ENCODE data around the gene SPECC1L. TPM values are rescaled to one million over a fixed set of nuclear protein-coding genes. Genes with fewer than 3 reads are reported as not detected.

SPECC1L gene
- polyA plus RNA-seq, 4 donors: 44.2 to 51.1 (median 48.0) TPM

- DNase-seq (ENCODE audit: low read depth in 4 of 4, low spot score in 2 of 4): no peak
Observed at GRCh38 chr22:24424001-24424900, 153.6 kb downstream of the SPECC1L start.

- DNase-seq (ENCODE audit: low read depth in 4 of 4, low spot score in 2 of 4): no peak
Observed at GRCh38 chr22:24424901-24425775, 154.5 kb downstream of the SPECC1L start.

GRCh38 chr22:24426436-24426835 lies 155.8 kb downstream of the SPECC1L start:
- DNase-seq (ENCODE audit: low read depth in 4 of 4, low spot score in 2 of 4): no peak

GRCh38 chr22:24426851-24427499 lies 156.3 kb downstream of the SPECC1L start:
- DNase-seq (ENCODE audit: low read depth in 4 of 4, low spot score in 2 of 4): no peak

- no peak for DNase-seq (ENCODE audit: low read depth in 4 of 4, low spot score in 2 of 4)
Observed at GRCh38 chr22:24427500-24428164, 157.0 kb downstream of the SPECC1L start, which contains the start of gene ADORA2A. ADORA2A (plus strand) TSS chr22:24427599; CDS start chr22:24433405, 5,806 bp downstream.

GRCh38 chr22:24428751-24429410 lies 158.2 kb downstream of the SPECC1L start:
- no peak for DNase-seq (ENCODE audit: low read depth in 4 of 4, low spot score in 2 of 4)

GRCh38 chr22:24429411-24430365 lies 159.1 kb downstream of the SPECC1L start:
- DNase-seq (ENCODE audit: low read depth in 4 of 4, low spot score in 2 of 4): no peak

GRCh38 chr22:24430431-24431308 lies 160.0 kb downstream of the SPECC1L start:
- DNase-seq (ENCODE audit: low read depth in 4 of 4, low spot score in 2 of 4): no peak

- DNase-seq (ENCODE audit: low read depth in 4 of 4, low spot score in 2 of 4): no peak
Observed at GRCh38 chr22:24431309-24432034, 160.8 kb downstream of the SPECC1L start.

GRCh38 chr22:24432059-24432853 lies 161.6 kb downstream of the SPECC1L start:
- DNase-seq (ENCODE audit: low read depth in 4 of 4, low spot score in 2 of 4): no peak

GRCh38 chr22:24433001-24433827 lies 162.6 kb downstream of the SPECC1L start:
- DNase-seq (ENCODE audit: low read depth in 4 of 4, low spot score in 2 of 4): no peak

GRCh38 chr22:24433828-24434470 lies 163.3 kb downstream of the SPECC1L start:
- no peak for DNase-seq (ENCODE audit: low read depth in 4 of 4, low spot score in 2 of 4)

GRCh38 chr22:24434471-24435322 lies 164.1 kb downstream of the SPECC1L start:
- DNase-seq (ENCODE audit: low read depth in 4 of 4, low spot score in 2 of 4): no peak

- DNase-seq (ENCODE audit: low read depth in 4 of 4, low spot score in 2 of 4): no peak
Observed at GRCh38 chr22:24435323-24435645, 164.7 kb downstream of the SPECC1L start.

All from left renal cortex interstitium (tissue), 4 donors.